Suprapubic skin (tissue), 3 donors: ENCODE data around the gene ECE1.

Experiments used
- EP300 ChIP-seq: sonication (generic); formaldehyde crosslinking; IDR thresholded peaks from one replicate; pipeline ENCODE4 v1.6.1; 2017; ENCODE audit warnings: antibody characterized with exemption
- POLR2A ChIP-seq, 2 donors: fragments of 450-650 bp; IDR thresholded peaks; one replicate each; pipeline ENCODE4 v1.6.1; 2017; ENCODE audit warnings: antibody characterized with exemption in 2 of 2, mild to moderate bottlenecking in 2 of 2, moderate library complexity in 2 of 2
- TF ChIP-seq, protein P1 (sequence below), 2 donors: fragments of 200-600 bp in 1 of 2; fragments of 450-650 bp in 1 of 2; sonication (generic) in 1 of 2; IDR thresholded peaks; one replicate each; pipeline ENCODE4 v1.5.1; 2016 to 2019; ENCODE audit warnings: antibody characterized with exemption in 2 of 2, mild to moderate bottlenecking in 1 of 2, moderate library complexity in 1 of 2

DNA sequence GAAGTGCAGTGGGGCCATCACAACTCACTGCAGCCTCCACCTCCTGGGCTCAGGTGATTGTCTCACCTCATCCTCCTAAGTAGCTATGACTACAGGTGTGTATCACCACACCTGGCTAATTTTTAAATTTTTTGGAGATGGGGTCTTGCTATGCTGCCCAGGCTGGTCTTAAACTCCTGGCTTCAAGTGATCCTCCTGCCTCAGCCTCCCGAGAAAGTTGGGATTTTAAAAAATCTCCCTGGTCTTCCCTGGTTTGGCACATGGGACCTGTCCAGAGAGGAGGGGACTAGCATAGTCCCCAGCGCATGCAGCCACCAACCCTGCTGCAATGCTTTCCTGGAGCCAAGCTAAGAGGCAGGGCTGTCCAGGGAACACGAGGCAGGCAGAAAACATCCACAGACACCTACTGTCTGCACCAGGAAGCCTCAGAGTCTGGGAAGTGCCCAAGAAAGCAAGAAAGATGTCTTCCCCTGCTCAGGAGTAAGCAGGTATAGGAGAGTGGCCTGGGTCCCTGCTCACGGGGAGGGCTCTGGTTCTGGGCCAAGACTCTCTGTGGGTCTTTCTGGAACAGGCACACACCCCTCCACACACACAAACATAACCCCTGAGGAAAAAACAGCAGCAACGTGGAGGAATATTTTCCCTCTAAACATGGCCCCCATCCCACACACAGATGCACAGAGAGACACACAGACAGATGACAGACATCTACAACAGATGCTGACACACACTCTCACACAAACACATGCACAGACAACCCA lies 30.8 kb downstream of the ECE1 start:
- TF ChIP-seq POLR2A (IDR thresholded peaks at IDR 0.05) (no peak), EP300 (no peak)
- TF ChIP-seq, protein P1, sequence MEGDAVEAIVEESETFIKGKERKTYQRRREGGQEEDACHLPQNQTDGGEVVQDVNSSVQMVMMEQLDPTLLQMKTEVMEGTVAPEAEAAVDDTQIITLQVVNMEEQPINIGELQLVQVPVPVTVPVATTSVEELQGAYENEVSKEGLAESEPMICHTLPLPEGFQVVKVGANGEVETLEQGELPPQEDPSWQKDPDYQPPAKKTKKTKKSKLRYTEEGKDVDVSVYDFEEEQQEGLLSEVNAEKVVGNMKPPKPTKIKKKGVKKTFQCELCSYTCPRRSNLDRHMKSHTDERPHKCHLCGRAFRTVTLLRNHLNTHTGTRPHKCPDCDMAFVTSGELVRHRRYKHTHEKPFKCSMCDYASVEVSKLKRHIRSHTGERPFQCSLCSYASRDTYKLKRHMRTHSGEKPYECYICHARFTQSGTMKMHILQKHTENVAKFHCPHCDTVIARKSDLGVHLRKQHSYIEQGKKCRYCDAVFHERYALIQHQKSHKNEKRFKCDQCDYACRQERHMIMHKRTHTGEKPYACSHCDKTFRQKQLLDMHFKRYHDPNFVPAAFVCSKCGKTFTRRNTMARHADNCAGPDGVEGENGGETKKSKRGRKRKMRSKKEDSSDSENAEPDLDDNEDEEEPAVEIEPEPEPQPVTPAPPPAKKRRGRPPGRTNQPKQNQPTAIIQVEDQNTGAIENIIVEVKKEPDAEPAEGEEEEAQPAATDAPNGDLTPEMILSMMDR (IDR thresholded peaks at IDR 0.05) = no peak
